ENCODE measurements around the gene GPR82.
"Not testable (repeated sequence)": the region's sequence is repeated elsewhere in the genome, so short reads cannot be mapped to it uniquely, and the experiment has no call there.

GPR82 gene

DNA sequence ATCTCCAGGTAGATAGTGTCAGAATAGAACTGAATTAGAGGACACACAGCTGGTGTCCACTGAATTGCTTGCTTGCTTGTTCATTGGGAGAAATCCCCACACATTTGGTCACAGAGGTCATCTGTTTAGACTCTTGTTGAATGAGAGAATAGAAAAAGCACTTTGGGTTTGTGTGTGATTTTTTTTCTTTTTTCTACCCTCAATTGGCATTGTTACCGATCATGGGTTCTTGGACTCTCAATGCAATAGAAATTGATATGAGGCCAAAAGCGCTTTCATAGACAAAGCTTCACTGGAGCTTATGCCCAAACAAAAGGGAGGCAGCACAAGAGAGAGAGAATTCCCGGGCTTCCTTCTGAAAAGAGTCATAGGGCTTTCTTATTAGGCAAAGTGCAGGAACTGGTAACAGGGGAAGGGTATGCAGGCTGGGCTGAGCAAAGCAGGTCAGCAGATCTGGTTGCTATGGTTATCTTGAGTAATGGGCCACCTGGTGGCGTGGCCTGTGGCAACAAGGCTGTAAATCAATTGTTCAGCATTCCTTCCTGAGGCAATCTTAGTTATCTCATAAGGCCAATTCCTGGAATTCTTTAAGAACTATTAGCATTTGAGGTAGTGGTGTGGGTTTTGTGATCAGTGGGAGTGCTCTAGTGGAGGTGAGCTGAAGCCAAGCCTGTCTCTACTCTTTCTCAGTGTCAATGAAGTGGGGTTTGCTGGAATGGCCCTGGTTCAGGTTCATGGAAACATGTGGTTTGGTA lies 5.3 kb upstream of the GPR82 start:
- H3K4me3 ChIP-seq (ENCODE audit: low read depth, low read length): no peak overlapping the region

DNA sequence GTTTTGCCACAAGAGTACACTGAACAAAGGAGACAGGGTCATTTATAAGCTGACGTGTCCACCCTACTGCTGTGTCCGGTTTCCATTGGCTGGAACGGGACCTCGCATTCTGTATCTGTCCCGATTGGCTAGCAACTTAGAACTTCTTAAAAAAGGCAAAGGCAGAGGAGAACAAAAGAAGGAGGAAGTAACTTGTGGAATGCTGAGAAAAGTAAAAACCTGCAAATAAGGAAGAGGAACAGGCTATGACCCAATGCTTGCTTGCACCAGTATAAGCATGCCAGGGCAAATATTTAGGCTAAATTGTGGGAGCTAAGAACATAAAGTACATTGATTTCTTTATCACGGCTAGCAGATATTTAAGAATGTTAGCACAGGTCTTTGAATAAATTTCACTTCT lies 4.4 kb upstream of the GPR82 start:
- H3K4me3 ChIP-seq (ENCODE audit: low read depth, low read length): not testable (repeated sequence)

- no peak overlapping the region for H3K4me3 ChIP-seq (ENCODE audit: low read depth, low read length)
Measured at GRCh38 chrX:41720125-41720779, 3.7 kb upstream of the GPR82 start.

GRCh38 chrX:41721590-41721989 lies 2.4 kb upstream of the GPR82 start:
- H3K4me3 ChIP-seq (ENCODE audit: low read depth, low read length): no peak overlapping the region

DNA sequence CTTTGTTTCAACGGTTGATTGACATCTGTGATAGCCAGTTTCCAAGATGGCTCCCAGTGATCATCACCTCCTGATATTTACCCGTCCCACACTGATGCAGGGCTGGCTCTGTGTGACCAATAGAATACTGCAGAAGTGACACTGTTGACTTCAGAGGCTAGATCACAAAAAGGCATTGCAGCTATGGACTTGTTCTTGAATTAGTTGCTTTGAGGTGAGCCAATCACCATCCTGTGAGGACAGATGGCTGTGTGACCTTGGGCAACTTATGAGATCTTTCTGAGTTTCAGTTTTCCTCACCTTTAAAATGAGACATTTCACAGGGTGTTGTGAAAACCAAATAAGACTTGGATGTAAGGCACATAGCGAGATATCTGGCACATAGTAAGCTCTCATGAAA lies 1.8 kb upstream of the GPR82 start:
- H3K4me3 ChIP-seq (ENCODE audit: low read depth, low read length): no peak overlapping the region

GRCh38 chrX:41722816-41723618 lies 964 bp upstream of the GPR82 start:
- no peak overlapping the region for H3K4me3 ChIP-seq (ENCODE audit: low read depth, low read length)

DNA sequence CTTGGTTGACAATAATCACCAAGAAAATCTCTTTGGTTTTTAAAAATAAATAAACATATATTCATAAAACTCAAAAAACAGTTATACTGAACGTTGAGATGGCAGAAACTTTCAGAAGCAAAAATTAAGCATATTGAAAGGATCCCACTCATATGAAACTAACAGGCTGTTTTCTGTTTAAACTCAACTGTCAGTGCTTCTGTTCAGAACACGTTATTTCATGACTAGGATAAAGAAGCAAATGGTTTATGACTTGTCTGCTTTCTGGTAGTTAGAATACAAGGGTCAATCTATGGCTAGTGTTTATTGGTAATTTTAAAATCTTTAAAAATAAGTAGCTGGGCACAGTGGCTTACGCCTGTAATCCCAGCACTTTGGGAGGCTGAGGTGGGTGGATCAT lies 4.1 kb downstream of the GPR82 start:
- no peak overlapping the region for H3K4me3 ChIP-seq (ENCODE audit: low read depth, low read length)

DNA sequence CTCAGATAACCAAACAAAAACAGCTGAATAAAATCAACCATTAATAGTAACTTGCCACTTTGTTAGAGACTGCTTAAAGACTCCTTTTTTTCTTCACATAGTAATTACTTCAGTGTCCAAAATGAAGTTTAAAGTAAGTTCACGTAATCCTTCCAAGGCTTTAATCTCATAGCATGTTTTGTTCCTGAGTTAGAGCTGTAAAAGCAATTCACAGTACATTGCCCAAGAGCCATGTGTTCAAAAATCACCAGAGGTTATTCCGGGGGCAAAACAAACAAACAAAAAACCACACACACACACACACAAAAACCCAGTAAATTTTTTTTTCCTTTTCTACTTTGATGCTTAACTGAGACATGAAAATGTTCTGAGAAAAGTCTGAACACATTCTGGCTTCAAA lies 6.1 kb downstream of the GPR82 start:
- no peak overlapping the region for H3K4me3 ChIP-seq (ENCODE audit: low read depth, low read length)

GRCh38 chrX:41732260-41732659 lies 8.3 kb downstream of the GPR82 start:
- no peak overlapping the region for H3K4me3 ChIP-seq (ENCODE audit: low read depth, low read length)

- no peak overlapping the region for H3K4me3 ChIP-seq (ENCODE audit: low read depth, low read length)
Measured at GRCh38 chrX:41733939-41734338, 10.0 kb downstream of the GPR82 start.

DNA sequence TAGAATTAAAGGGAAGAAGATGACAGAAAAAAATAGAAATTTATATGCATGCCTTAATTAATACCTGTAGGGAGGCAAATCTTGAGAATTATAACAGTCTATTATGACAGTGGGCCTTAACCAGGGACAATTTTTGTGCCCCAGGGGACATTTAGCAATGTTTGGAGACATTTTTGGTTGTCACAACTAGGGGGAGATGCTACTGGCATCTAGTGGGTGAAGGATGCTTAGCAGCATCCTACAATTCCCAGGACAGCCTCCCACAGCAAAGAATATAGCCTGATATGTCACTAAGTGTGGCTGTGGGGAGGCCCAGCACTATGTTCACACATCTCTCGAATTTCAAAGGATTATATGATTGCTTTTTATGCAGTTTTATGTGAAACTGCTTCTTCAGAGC lies 10.5 kb downstream of the GPR82 start:
- no peak overlapping the region for H3K4me3 ChIP-seq (ENCODE audit: low read depth, low read length)

DNA sequence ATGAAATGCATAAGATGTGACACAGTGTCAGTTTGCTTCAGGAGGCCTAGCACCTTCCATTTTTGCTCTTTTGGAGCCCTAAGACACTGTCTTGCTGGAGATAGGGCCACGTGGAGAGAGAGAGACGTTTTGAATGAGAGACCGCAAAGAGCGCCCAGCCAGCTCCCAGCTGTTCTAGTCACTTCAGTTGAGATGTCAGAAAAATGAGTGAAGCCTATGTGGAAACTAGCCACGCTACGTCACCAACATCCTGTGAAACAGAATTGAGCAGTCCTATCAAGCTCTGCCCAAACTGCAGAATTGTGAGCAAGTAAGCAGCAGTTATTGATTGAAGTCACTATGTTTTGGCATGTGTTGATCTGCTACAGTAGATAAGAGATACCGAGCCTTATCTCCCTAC lies 13.1 kb downstream of the GPR82 start:
- H3K4me3 ChIP-seq (ENCODE audit: low read depth, low read length): no peak overlapping the region

- no peak overlapping the region for H3K4me3 ChIP-seq (ENCODE audit: low read depth, low read length)
Measured at GRCh38 chrX:41739871-41740270, 15.9 kb downstream of the GPR82 start.

GRCh38 chrX:41750716-41751115 lies 26.7 kb downstream of the GPR82 start:
- H3K4me3 ChIP-seq (ENCODE audit: low read depth, low read length): no peak overlapping the region

DNA sequence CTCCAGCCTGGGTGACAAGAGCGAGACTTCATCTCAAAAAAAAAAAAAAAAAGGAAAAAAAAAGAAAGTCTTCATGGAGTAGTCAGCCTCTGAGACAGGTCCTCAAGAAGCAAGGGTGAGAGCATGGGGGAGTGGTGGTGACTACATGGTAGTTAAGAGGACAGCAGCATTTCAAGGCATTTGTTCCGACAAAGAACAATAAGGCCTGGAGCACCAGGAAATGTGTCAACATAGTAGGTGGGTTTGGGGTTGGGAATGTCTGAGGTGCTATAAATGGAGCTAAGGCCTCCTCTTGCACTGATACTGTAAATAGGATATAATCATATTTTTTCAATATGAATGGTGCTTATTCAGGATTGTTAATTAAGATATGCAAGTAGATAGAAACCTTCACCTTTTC lies 34.4 kb downstream of the GPR82 start:
- H3K4me3 ChIP-seq (ENCODE audit: low read depth, low read length): no peak overlapping the region

DNA sequence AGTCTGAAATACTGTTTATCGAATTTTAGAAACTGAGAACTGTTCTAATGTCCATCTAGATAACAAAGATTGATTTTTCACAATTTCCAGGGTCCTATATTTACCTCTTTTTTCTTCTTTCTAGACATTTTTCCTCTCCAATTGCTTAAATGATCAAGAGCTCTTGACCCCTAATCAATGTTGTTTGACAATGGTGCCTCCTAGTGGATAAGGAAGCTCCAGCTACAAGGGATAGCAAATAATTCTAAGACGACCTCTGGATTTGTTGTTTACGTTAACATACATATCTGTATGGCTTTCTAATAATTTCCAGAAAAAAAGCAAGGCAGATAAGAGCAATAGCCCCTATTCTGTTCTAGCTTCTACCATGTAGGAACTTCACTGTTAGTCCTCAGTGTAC lies 35.8 kb downstream of the GPR82 start:
- no peak overlapping the region for H3K4me3 ChIP-seq (ENCODE audit: low read depth, low read length)

GRCh38 chrX:41761169-41761568 lies 37.2 kb downstream of the GPR82 start:
- no peak overlapping the region for H3K4me3 ChIP-seq (ENCODE audit: low read depth, low read length)

- H3K4me3 ChIP-seq (ENCODE audit: low read depth, low read length): no peak overlapping the region
Measured at GRCh38 chrX:41761702-41762101, 37.7 kb downstream of the GPR82 start.

DNA sequence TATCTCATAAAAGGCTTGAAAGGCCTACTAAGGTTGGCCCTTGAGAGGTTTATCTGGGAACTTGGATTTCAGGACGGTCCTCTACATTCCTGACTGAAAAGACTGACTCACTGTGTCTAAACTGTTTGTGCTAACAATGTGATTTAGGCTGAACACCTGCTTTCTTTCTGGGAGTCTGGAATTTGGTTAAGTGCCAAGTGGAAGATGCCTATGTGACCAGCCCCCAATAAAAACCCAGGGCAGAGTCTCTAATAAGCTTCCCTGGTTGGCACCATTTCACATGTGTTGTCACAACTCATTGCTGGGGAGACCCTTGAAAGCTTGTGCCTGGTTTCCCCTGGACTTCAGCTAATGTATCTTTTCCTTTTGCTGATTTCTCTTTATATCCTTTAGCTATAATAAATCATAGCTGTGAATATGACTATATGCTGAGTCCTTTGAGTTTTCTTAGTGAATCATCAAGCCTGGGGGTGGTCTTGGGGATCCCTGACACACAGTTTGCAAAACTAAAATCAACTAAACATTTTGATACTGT lies 55.1 kb downstream of the GPR82 start:
- H3K4me3 ChIP-seq (ENCODE audit: low read depth, low read length): no peak overlapping the region

Measured in iPS-11a (cell line).